GM12878 (cell line): ENCODE measurements around the gene TMEM235. TPM values are rescaled to one million over a fixed set of nuclear protein-coding genes. Genes with fewer than 3 reads are reported as not detected.
A peak's percentile ranks its signal among the peaks of the same experiment; 100 is the strongest.

ENCODE experiments used
- ASH2L ChIP-seq: fragments of 300-600, 200-600 bp; sonication (generic); IDR thresholded peaks from 2 replicates; pipeline ENCODE4 v1.6.1; 2017; ENCODE audit warnings: low read depth, mild to moderate bottlenecking, borderline replicate concordance
- BRCA1 ChIP-seq: IDR thresholded peaks from 2 replicates; pipeline ENCODE4 v1.6.1; 2011; ENCODE audit warnings: low read depth, low read length, improper control_type of control experiment
- CHD2 ChIP-seq: IDR thresholded peaks from 2 replicates; pipeline ENCODE4 v1.6.1; 2011; ENCODE audit warnings: low read depth, low read length, improper control_type of control experiment, borderline replicate concordance
- EGR1 ChIP-seq, 2 experiments: IDR thresholded peaks; 1 replicate in 1 of 2; 2 replicates in 1 of 2; pipeline ENCODE4 v1.6.1; 2011 to 2012; ENCODE audit warnings: low read depth in 2 of 2, low read length in 2 of 2, borderline replicate concordance in 1 of 2, mild to moderate bottlenecking in 1 of 2, moderate library complexity in 1 of 2
- FOS ChIP-seq: IDR thresholded peaks from 3 replicates; pipeline ENCODE4 v1.6.1; 2011; ENCODE audit warnings: borderline replicate concordance; ENCODE audit not compliant: insufficient read length; ENCODE audit errors: extremely low read depth
- HDGF ChIP-seq: fragments of 450-650 bp; IDR thresholded peaks from 2 replicates; pipeline ENCODE4 v1.6.1; 2016; ENCODE audit warnings: antibody characterized with exemption
- IRF4 ChIP-seq: IDR thresholded peaks from 2 replicates; pipeline ENCODE4 v1.6.1; 2011; ENCODE audit warnings: low read depth, low read length
- MEF2A ChIP-seq: IDR thresholded peaks from 2 replicates; pipeline ENCODE4 v1.6.1; 2011; ENCODE audit warnings: low read depth, mild to moderate bottlenecking, low read length, moderate library complexity; ENCODE audit not compliant: insufficient read depth
- MTA3 ChIP-seq: IDR thresholded peaks from 2 replicates; pipeline ENCODE4 v1.6.1; 2012; ENCODE audit warnings: low read length, inconsistent platforms, borderline replicate concordance
- MYB ChIP-seq: fragments of 150-350 bp; IDR thresholded peaks from 2 replicates; pipeline ENCODE4 v1.6.1; 2014; ENCODE audit warnings: mild to moderate bottlenecking, low read depth, low read length, borderline replicate concordance
- POLR2AphosphoS2 ChIP-seq: IDR thresholded peaks from 2 replicates; pipeline ENCODE4 v1.6.1; 2011; ENCODE audit warnings: low read depth, mild to moderate bottlenecking, low read length, improper control_type of control experiment, moderate library complexity
- PRDM15 ChIP-seq: fragments of 450-650 bp; formaldehyde crosslinking; IDR thresholded peaks from 2 replicates; pipeline ENCODE4 v1.4.0; 2020; ENCODE audit warnings: mild to moderate bottlenecking, moderate library complexity
- SMAD5 ChIP-seq: IDR thresholded peaks from 2 replicates; pipeline ENCODE4 v1.6.1; 2016; ENCODE audit warnings: antibody characterized with exemption, low read depth
- SMARCA5 ChIP-seq: fragments of 450-650 bp; IDR thresholded peaks from 2 replicates; pipeline ENCODE4 v1.6.1; 2017; ENCODE audit warnings: mild to moderate bottlenecking
- SP1 ChIP-seq: IDR thresholded peaks from one replicate; pipeline ENCODE4 v1.6.1; 2011; ENCODE audit warnings: low read depth, low read length
- SREBF1 ChIP-seq: IDR thresholded peaks from 2 replicates; pipeline ENCODE4 v1.6.1; 2012; ENCODE audit warnings: mild to moderate bottlenecking, low read length
- SREBF2 ChIP-seq: IDR thresholded peaks from 2 replicates; pipeline ENCODE4 v1.6.1; 2012; ENCODE audit warnings: mild to moderate bottlenecking, low read length
- TARDBP ChIP-seq: IDR thresholded peaks from 2 replicates; pipeline ENCODE4 v1.6.1; 2016; ENCODE audit warnings: borderline replicate concordance
- TCF12 ChIP-seq: IDR thresholded peaks from 2 replicates; pipeline ENCODE4 v1.6.1; 2011; ENCODE audit warnings: low read depth, mild to moderate bottlenecking, low read length
- USF1 ChIP-seq: IDR thresholded peaks from 2 replicates; pipeline ENCODE4 v1.6.1; 2011; ENCODE audit warnings: borderline replicate concordance, low read depth, mild to moderate bottlenecking, moderate library complexity, mixed read lengths, low read length; ENCODE audit not compliant: insufficient read depth; ENCODE audit errors: extremely low read length
- ZBTB33 ChIP-seq: fragments of 450-650 bp; IDR thresholded peaks from 2 replicates; pipeline ENCODE4 v1.6.1; 2017; ENCODE audit warnings: mild to moderate bottlenecking
- ZNF207 ChIP-seq: fragments of 450-650 bp; IDR thresholded peaks from 2 replicates; pipeline ENCODE4 v1.6.1; 2014; ENCODE audit warnings: antibody characterized with exemption, mild to moderate bottlenecking, borderline replicate concordance
- polyA plus RNA-seq, 11 experiments: library from polyadenylated mRNA; depleted of rRNA in 4 of 11; unstranded in 6 of 11; stranded (reverse) in 5 of 11; fragments of >200 nt; fragmentation: Nextera tagmentation in 4 of 11; fragmentation: Illumina TruSeq in 1 of 11; extraction: Ambion mirVana in 4 of 11; extraction: Trizol in 1 of 11; gene quantifications; 1 replicate in 1 of 11; 2 replicates in 10 of 11; pipeline versions ENCODE4 v1.2.1 to v1.2.3, GENCODE V29; 2011 to 2016; ENCODE audit warnings: inconsistent platforms in 2 of 11, missing spikeins in 2 of 11, low read depth in 1 of 11
- total RNA-seq, 4 experiments: library from RNA; depleted of rRNA in 3 of 4; stranded (reverse); fragments of >200 nt in 3 of 4; fragmentation: Illumina TruSeq in 1 of 4; extraction: Trizol in 1 of 4; gene quantifications; 2 replicates each; pipeline versions ENCODE4 v1.2.1 to v1.2.3, GENCODE V29; 2013 to 2021

Gene TMEM235
- total and polyA plus RNA-seq, 10 of the 15 experiments (the other 5 are each of a cell fraction or from before 2014, with no cell fraction given), result not detected

- TF ChIP-seq ZBTB33, result no peak
- no peak for TF ChIP-seq TCF12
- TF ChIP-seq MTA3, result no peak
- no peak for TF ChIP-seq HDGF
- no peak for TF ChIP-seq ASH2L
- peak; percentile 78 for TF ChIP-seq CHD2
- TF ChIP-seq IRF4, result no peak
- peak; percentile 87; the same call in 1 of the 2 replicates for TF ChIP-seq ZNF207
- no peak for TF ChIP-seq SMARCA5
- no peak for TF ChIP-seq SREBF2
- TF ChIP-seq MYB, result no peak
- TF ChIP-seq SMAD5, result no peak
- TF ChIP-seq USF1, result no peak
- no peak for TF ChIP-seq POLR2AphosphoS2
- TF ChIP-seq BRCA1, result no peak
- TF ChIP-seq SP1, result no peak
- TF ChIP-seq TARDBP, result peak; percentile 95
- TF ChIP-seq MEF2A, result no peak
- peak; percentile 82 for TF ChIP-seq SREBF1
- peak; percentile 33 to 96; a peak in 2 of 3 replicates for TF ChIP-seq EGR1 (IDR thresholded peaks at IDR 0.05; ENCODE audit: borderline replicate concordance in 1 of 2, low read depth in 2 of 2, low read length in 2 of 2)
- no peak for TF ChIP-seq PRDM15 (CRISPR knock-in tag)
- TF ChIP-seq FOS, result no peak
These were observed 22.7 kb downstream of the TMEM235 start (continued) for GRCh38 chr17:78253946-78254672.
